Tibial nerve (tissue), 3 donors: Measurements from ENCODE around the gene TMC4.

Experiments used
- POLR2A ChIP-seq, 2 donors: fragments of 450-650 bp; IDR thresholded peaks; one replicate each; pipeline ENCODE4 v1.6.1; 2017; ENCODE audit warnings: antibody characterized with exemption in 2 of 2, mild to moderate bottlenecking in 2 of 2, moderate library complexity in 2 of 2
- TF ChIP-seq, protein P1 (sequence below), 5 experiments: fragments of 200-600 bp in 3 of 5; fragments of 450-650 bp in 2 of 5; sonication (generic) in 3 of 5; IDR thresholded peaks; one replicate each; pipeline ENCODE4 v1.5.1; 2016 to 2019; ENCODE audit warnings: antibody characterized with exemption in 5 of 5, mild to moderate bottlenecking in 3 of 5, moderate library complexity in 2 of 5

DNA sequence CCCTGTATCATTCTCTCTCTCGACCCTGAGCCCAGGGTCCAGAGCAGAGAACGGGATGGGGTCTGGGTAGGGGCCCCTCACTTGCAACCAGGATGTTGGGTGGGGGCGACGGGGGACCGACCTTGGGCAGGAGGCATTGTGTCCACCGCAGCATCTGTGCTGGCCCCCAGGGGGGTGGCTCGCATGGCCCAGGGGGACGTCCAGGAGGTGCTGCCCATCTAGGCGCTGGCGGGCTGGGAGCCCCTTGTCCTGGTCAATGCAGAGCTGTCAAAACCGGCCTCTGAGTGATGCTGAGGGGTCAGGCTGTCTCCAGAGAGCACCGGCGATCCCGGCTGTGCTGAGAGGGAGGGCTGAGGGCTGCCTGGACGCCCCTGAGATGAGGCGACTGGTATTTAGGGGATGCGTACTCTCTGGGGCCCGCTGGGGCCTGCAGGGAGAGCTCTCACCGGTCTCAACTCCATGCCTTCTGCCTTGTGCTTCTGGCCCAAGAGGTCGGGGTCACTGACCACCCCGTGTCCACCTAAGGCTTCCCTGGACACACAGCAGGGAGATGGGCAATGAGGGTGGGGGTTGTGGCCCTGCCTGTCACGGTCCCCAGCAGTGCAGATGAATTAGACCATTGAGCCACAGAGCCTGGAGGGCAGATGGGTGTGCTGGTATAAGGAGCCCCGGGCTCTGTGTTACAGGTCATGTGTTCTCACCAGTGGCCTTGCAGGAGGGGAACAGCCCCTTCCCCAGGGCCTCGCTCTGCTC lies 36.3 kb upstream of the TMC4 start:
- TF ChIP-seq, protein P1, sequence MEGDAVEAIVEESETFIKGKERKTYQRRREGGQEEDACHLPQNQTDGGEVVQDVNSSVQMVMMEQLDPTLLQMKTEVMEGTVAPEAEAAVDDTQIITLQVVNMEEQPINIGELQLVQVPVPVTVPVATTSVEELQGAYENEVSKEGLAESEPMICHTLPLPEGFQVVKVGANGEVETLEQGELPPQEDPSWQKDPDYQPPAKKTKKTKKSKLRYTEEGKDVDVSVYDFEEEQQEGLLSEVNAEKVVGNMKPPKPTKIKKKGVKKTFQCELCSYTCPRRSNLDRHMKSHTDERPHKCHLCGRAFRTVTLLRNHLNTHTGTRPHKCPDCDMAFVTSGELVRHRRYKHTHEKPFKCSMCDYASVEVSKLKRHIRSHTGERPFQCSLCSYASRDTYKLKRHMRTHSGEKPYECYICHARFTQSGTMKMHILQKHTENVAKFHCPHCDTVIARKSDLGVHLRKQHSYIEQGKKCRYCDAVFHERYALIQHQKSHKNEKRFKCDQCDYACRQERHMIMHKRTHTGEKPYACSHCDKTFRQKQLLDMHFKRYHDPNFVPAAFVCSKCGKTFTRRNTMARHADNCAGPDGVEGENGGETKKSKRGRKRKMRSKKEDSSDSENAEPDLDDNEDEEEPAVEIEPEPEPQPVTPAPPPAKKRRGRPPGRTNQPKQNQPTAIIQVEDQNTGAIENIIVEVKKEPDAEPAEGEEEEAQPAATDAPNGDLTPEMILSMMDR (IDR thresholded peaks at IDR 0.05) = no peak
- TF ChIP-seq POLR2A (IDR thresholded peaks at IDR 0.05) = no peak
